Endodermal cell (in vitro differentiated cells): ENCODE measurements around the gene MMEL1. TPM values are rescaled to one million over a fixed set of nuclear protein-coding genes. Genes with fewer than 3 reads are reported as not detected.

Source experiments
- DNase-seq: peaks from one replicate; pipeline ENCODE4 v3.0.0-alpha.2; 2017
- H3K27ac ChIP-seq: 2 replicates; pipeline ENCODE4 v1.5.1; 2013; ENCODE audit warnings: mild to moderate bottlenecking, low read depth, low read length, moderate library complexity
- H3K27me3 ChIP-seq: 2 replicates; pipeline ENCODE4 v1.6.1; 2013; ENCODE audit warnings: mild to moderate bottlenecking, low read length, moderate library complexity; ENCODE audit not compliant: insufficient read depth, control insufficient read depth, poor library complexity, severe bottlenecking
- H3K36me3 ChIP-seq: 2 replicates; pipeline ENCODE4 v1.7.0; 2013; ENCODE audit warnings: mild to moderate bottlenecking, low read length, moderate library complexity; ENCODE audit not compliant: control insufficient read depth, insufficient read depth
- H3K4me1 ChIP-seq: one replicate; pipeline ENCODE4 v1.7.0; 2013; ENCODE audit warnings: low read length; ENCODE audit not compliant: control insufficient read depth, insufficient read depth
- H3K4me3 ChIP-seq: 2 replicates; pipeline ENCODE4 v1.5.1; 2013; ENCODE audit warnings: mild to moderate bottlenecking, low read length, moderate library complexity
- H3K9ac ChIP-seq: 2 replicates; pipeline ENCODE4 v1.6.1; 2013; ENCODE audit warnings: mild to moderate bottlenecking, low read length, moderate library complexity; ENCODE audit not compliant: poor library complexity, severe bottlenecking; ENCODE audit errors: extremely low read depth
- H3K9me3 ChIP-seq: 2 replicates; pipeline ENCODE4 v1.6.1; 2013; ENCODE audit warnings: mild to moderate bottlenecking, low read length, moderate library complexity; ENCODE audit not compliant: control insufficient read depth
- H3K27ac Mint-ChIP-seq: 2 replicates; pipeline ENCODE4 v1.8.0; 2020; ENCODE audit warnings: mixed read lengths
- H3K27me3 Mint-ChIP-seq: 2 replicates; pipeline ENCODE4 v1.8.0; 2021; ENCODE audit warnings: mild to moderate bottlenecking, mixed read lengths; ENCODE audit not compliant: insufficient read depth
- H3K36me3 Mint-ChIP-seq: 2 replicates; pipeline ENCODE4 v1.8.0; 2020; ENCODE audit warnings: low read depth, mixed read lengths
- H3K4me1 Mint-ChIP-seq: 2 replicates; pipeline ENCODE4 v1.8.0; 2020; ENCODE audit warnings: mixed read lengths
- H3K4me3 Mint-ChIP-seq: 2 replicates; pipeline ENCODE4 v1.8.0; 2020; ENCODE audit warnings: mild to moderate bottlenecking, moderate library complexity, mixed read lengths
- H3K9me3 Mint-ChIP-seq: 2 replicates; pipeline ENCODE4 v1.8.0; 2020; ENCODE audit warnings: mild to moderate bottlenecking, mixed read lengths
- CTCF ChIP-seq: fragments of 200-600 bp; sonication (generic); conservative IDR thresholded peaks from 2 replicates; pipeline ENCODE4 v1.5.0; 2021; ENCODE audit warnings: antibody characterized with exemption, mild to moderate bottlenecking
- WGBS, 2 experiments: methylation state at CpG; one replicate each; pipeline versions ENCODE4 v1.1.5 to v1.1.7; 2013; ENCODE audit warnings: missing lambda C conversion rate in 2 of 2, mixed read lengths in 1 of 2; ENCODE audit not compliant: insufficient coverage in 1 of 2, insufficient read length in 1 of 2; 5-methylcytosine and 5-hydroxymethylcytosine counted together
- total RNA-seq, 2 donors: library from RNA; stranded (reverse); fragmentation: NEBNext Ultra II Directional in 1 of 2; extraction: Animal tissue kit (Norgen Biotek cat#: 25700) in 1 of 2; gene quantifications; 2 replicates in 1 of 2; 3 replicates in 1 of 2; pipeline ENCODE4 v1.2.1, GENCODE V29; 2021

The MMEL1 gene
- total RNA-seq, 2 donors from 2014 or later = 0.42 TPM; not detected in 1

DNA sequence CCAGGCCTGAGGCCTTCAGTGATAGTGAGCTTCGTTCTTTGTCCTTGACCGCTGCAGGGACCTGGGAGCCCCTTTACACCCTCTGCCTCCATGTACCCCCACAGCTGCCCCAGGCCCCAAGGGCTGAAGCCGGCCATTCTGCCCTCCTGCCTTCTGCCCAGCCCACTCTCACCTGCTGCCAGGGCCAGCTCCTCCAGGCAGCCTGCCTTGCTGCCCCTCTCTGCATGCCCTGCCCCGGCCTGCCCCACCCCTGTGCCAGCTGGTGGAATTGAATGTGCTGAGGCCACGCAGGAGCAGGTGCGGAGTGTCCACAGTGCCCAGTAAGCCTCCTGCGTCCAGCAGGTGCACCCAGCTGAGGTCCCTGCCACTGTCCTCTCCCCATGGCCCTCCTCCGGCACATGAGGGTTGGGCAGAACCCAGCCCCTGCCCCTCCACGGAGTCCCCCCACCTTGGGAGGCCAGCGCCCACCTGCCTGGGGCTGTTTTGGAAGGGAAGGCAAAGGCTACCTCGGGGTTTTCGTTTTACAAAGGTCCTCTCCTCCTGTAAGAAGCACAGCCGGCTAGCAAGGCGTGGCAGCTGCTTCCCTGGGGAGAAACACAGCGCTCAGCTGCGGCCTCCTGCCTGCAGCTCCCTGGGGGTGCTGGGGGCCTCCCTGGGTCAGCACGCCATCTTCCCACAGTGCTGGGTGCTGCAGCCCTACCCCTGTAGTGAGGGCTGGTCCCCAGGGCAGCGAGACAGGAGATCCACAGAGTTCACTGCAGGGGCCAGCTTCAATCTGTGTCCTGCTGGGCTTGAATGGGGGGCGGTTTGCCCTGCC lies 21.0 kb downstream of the MMEL1 start:
- 84 to 97% methylated on average over 7 to 19 of the region's 19 CpGs for WGBS, 2 experiments
- H3K27ac Mint-ChIP-seq = no peak overlapping the region

DNA sequence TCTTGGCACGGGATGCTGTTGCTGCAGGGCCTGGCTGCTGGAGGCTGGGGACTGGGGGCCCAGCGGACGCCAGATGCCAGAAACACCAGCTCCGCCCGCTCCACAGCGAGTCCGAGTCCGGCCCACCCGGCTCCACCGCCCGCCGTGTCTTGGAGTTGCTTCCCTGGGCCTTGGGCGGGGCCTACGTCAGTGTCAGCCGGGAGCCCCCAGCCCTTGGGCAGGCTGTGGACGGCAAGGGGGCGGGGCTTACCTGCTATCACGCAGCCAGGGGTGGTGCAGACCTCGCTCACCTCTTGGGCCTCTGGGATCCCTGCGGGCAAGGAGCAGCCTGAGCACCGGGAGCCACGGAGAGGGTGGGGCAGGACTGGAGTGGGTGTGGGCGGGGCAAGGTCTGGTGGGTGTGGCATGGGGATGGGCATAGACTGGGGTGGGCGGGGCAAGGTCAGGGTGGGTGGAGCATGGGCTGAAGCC lies 21.8 kb downstream of the MMEL1 start:
- Histone ChIP-seq H3K36me3 (no peaks in the 10 kb centered on the region), H3K27me3 (no peaks in the 10 kb centered on the region), H3K4me3 (no peak overlapping the region), H3K4me1 (no peaks in the 10 kb centered on the region), H3K9ac (no peak overlapping the region), H3K27ac (no peak overlapping the region), H3K9me3 (peaks cover 6% of the 10 kb centered on the region)
- Mint-ChIP-seq H3K27ac (no peak overlapping the region), H3K9me3 (peaks cover 21% of the 10 kb centered on the region), H3K4me3 (no peak overlapping the region), H3K4me1 (no peaks in the 10 kb centered on the region), H3K36me3 (no peaks in the 10 kb centered on the region), H3K27me3 (peaks cover 13% of the 10 kb centered on the region)
- no peak for TF ChIP-seq CTCF
- peak; percentile 94 for DNase-seq
- 49 to 65% methylated on average over 2 to 23 of the region's 24 CpGs for WGBS, 2 experiments

More for the DNA sequence above, 21.0 kb downstream of the MMEL1 start:
- peak; percentile 32 for DNase-seq
- H3K27me3 Mint-ChIP-seq = peaks cover 20% of the 10 kb centered on the region
- Histone ChIP-seq H3K9ac (no peak overlapping the region), H3K4me3 (no peak overlapping the region), H3K27ac (no peak overlapping the region), H3K27me3 (no peaks in the 10 kb centered on the region), H3K9me3 (peaks cover 6% of the 10 kb centered on the region), H3K4me1 (no peaks in the 10 kb centered on the region), H3K36me3 (no peaks in the 10 kb centered on the region)
- peaks cover 28% of the 10 kb centered on the region for H3K9me3 Mint-ChIP-seq
- no peaks in the 10 kb centered on the region for H3K4me1 Mint-ChIP-seq
- TF ChIP-seq CTCF = no peak
- H3K4me3 Mint-ChIP-seq = no peak overlapping the region
- H3K36me3 Mint-ChIP-seq = no peaks in the 10 kb centered on the region

- TF ChIP-seq CTCF = no peak
- no peak overlapping the region for H3K4me3 ChIP-seq
- H3K4me1 ChIP-seq = no peaks in the 10 kb centered on the region
- no peak overlapping the region for H3K27ac ChIP-seq
- no peak overlapping the region for H3K27ac Mint-ChIP-seq
- peaks cover 13% of the 10 kb centered on the region for H3K27me3 Mint-ChIP-seq
- peaks cover 1% of the 10 kb centered on the region for H3K9me3 ChIP-seq
- H3K27me3 ChIP-seq = no peaks in the 10 kb centered on the region
- H3K9me3 Mint-ChIP-seq = peaks cover 16% of the 10 kb centered on the region
- DNase-seq = peak; percentile 37
- H3K36me3 ChIP-seq = no peaks in the 10 kb centered on the region
- no peaks in the 10 kb centered on the region for H3K4me1 Mint-ChIP-seq
- WGBS, 2 experiments = 84 to 94% methylated on average over 16 to 21 of the region's 21 CpGs
- no peak overlapping the region for H3K4me3 Mint-ChIP-seq
- no peaks in the 10 kb centered on the region for H3K36me3 Mint-ChIP-seq
- H3K9ac ChIP-seq = no peak overlapping the region
These were observed 22.5 kb downstream of the MMEL1 start for GRCh38 chr1:2610036-2610959.
